HepG2 (cell line): ENCODE results near the gene EPN2. TPM values are rescaled to one million over a fixed set of nuclear protein-coding genes. Genes with fewer than 3 reads are reported as not detected.

Source experiments
- ATAC-seq: fragments of 200-7000 bp; cut with Tn5 transposase; 3 replicates; pipeline ENCODE4 v1.9.1; 2020; ENCODE audit warnings: mild to moderate bottlenecking, moderate library complexity
- BruUV-seq: library from RNA; stranded (reverse); fragments of 400-500 nt; replicated peaks from 2 replicates; lab custom pipeline; 2021; lab: Mats Ljungman, UMichigan
- CTCF ChIA-PET: fragments of 300-600 bp; formaldehyde crosslinking; extraction: SDS; loops from one replicate; lab custom pipeline; 2021; ENCODE audit warnings: low total read pairs, inconsistent platforms, low intra/inter-chr PET ratio; lab: Yijun Ruan, JAX
- POLR2A ChIA-PET: fragments of 350-600 bp; sonication (Branson Sonifier 250); formaldehyde crosslinking; loops from one replicate; lab custom pipeline; 2020; ENCODE audit warnings: antibody characterized with exemption, inconsistent platforms; lab: Yijun Ruan, JAX
- DNase-seq: peaks from one replicate; pipeline ENCODE4 v3.0.0-alpha.2; 2015; ENCODE audit warnings: low spot score
- FAIRE-seq: peaks from 3 replicates; lab custom pipeline; 2011; peaks lifted over from hg19 to GRCh38; lab: Jason Lieb, UNC
- H2AFZ ChIP-seq: one replicate; pipeline ENCODE4 v1.6.1; 2011; ENCODE audit warnings: low read length, inconsistent platforms
- H3K27ac ChIP-seq: fragments of 300-600 bp; 3 replicates; pipeline ENCODE4 v1.8.0; 2011; ENCODE audit warnings: mixed run types, mild to moderate bottlenecking, mixed read lengths, low read length, inconsistent platforms; ENCODE audit not compliant: insufficient read depth; ENCODE audit errors: extremely low read length
- H3K27me3 ChIP-seq, 2 experiments: fragments of 200-600 bp in 1 of 2; 2 replicates in 1 of 2; 3 replicates in 1 of 2; pipeline versions ENCODE4 v1.6.0 to v1.8.0; 2011; ENCODE audit warnings: low read length in 2 of 2, mild to moderate bottlenecking in 2 of 2, moderate library complexity in 2 of 2, inconsistent platforms in 1 of 2; ENCODE audit not compliant: insufficient read depth in 2 of 2, control insufficient read depth in 1 of 2
- H3K36me3 ChIP-seq, 2 experiments: fragments of 200-600 bp in 1 of 2; replicated peaks in 1 of 2; 2 replicates in 1 of 2; 3 replicates in 1 of 2; pipeline versions ENCODE4 v1.5.1 to v1.8.0; 2011; ENCODE audit warnings: low read length in 2 of 2, inconsistent platforms in 1 of 2; ENCODE audit not compliant: insufficient read depth in 2 of 2, control insufficient read depth in 1 of 2
- H3K4me1 ChIP-seq: 2 replicates; pipeline ENCODE4 v1.5.1; 2012; ENCODE audit warnings: low read length, inconsistent platforms; ENCODE audit not compliant: insufficient read depth
- H3K4me2 ChIP-seq: 2 replicates; pipeline ENCODE4 v1.6.0; 2011; ENCODE audit warnings: low read depth, low read length, inconsistent platforms
- H3K4me3 ChIP-seq, 3 experiments: fragments of 200-600 bp in 1 of 3; sonication (generic), shearing (Covaris generic) in 1 of 3; replicated peaks in 1 of 3; 2 replicates each; pipeline ENCODE4 v1.5.1; 2011 to 2016; ENCODE audit warnings: low read length in 3 of 3, inconsistent platforms in 2 of 3, low read depth in 2 of 3, mild to moderate bottlenecking in 2 of 3, control low read depth in 1 of 3, mixed read lengths in 1 of 3; ENCODE audit not compliant: insufficient read depth in 1 of 3
- H3K79me2 ChIP-seq: one replicate; pipeline ENCODE4 v1.6.1; 2011; ENCODE audit warnings: low read length, inconsistent platforms; ENCODE audit not compliant: insufficient read depth
- H3K9ac ChIP-seq: 2 replicates; pipeline ENCODE4 v1.6.0; 2011; ENCODE audit warnings: mild to moderate bottlenecking, low read depth, low read length, inconsistent platforms; ENCODE audit not compliant: insufficient read depth
- H3K9me3 ChIP-seq: 2 replicates; pipeline ENCODE4 v1.5.1; 2012; ENCODE audit warnings: mild to moderate bottlenecking, low read length
- H4K20me1 ChIP-seq: 2 replicates; pipeline ENCODE4 v1.6.0; 2011; ENCODE audit warnings: inconsistent platforms, mild to moderate bottlenecking, low read length, moderate library complexity; ENCODE audit not compliant: insufficient read depth
- ATF4 ChIP-seq, 2 experiments: fragments of 450-650 bp in 1 of 2; sonication (generic) in 1 of 2; formaldehyde crosslinking; IDR thresholded peaks; 2 replicates each; pipeline versions ENCODE4 v1.5.0 to v1.8.0; 2020 to 2022; ENCODE audit warnings: mild to moderate bottlenecking in 1 of 2, missing genetic modification reagents in 1 of 2
- PHF5A ChIP-seq: IDR thresholded peaks from one replicate; pipeline ENCODE4 v1.6.1; 2018; ENCODE audit warnings: low read depth, missing genetic modification reagents; ENCODE audit not compliant: unreplicated experiment
- PRDM15 ChIP-seq: sonication (generic); formaldehyde crosslinking; IDR thresholded peaks from 2 replicates; pipeline ENCODE4 v1.4.0; 2020; ENCODE audit warnings: missing genetic modification reagents
- SOX6 ChIP-seq, 2 experiments: fragments of 450-650 bp in 1 of 2; sonication (generic) in 1 of 2; formaldehyde crosslinking in 1 of 2; IDR thresholded peaks; 2 replicates each; pipeline versions ENCODE4 v1.4.0 to v1.6.1; 2017 to 2020; ENCODE audit warnings: antibody characterized with exemption in 1 of 2, mild to moderate bottlenecking in 1 of 2, missing genetic modification reagents in 1 of 2
- SSRP1 ChIP-seq: IDR thresholded peaks from 2 replicates; pipeline ENCODE4 v1.6.1; 2016; ENCODE audit warnings: control low read depth
- ZBTB25 ChIP-seq: IDR thresholded peaks from 2 replicates; pipeline ENCODE4 v1.6.1; 2018; ENCODE audit warnings: missing genetic modification reagents
- ZBTB38 ChIP-seq: sonication (generic); formaldehyde crosslinking; IDR thresholded peaks from 2 replicates; pipeline ENCODE4 v1.5.1; 2020; ENCODE audit warnings: mild to moderate bottlenecking, missing genetic modification reagents
- ZBTB46 ChIP-seq: sonication (generic); formaldehyde crosslinking; IDR thresholded peaks from 2 replicates; pipeline ENCODE4 v1.4.0; 2020; ENCODE audit warnings: mild to moderate bottlenecking, missing genetic modification reagents, borderline replicate concordance
- ZFX ChIP-seq: sonication (generic); formaldehyde crosslinking; IDR thresholded peaks from 2 replicates; pipeline ENCODE4 v1.4.0; 2020; ENCODE audit warnings: mild to moderate bottlenecking, low read depth, missing genetic modification reagents, moderate library complexity
- ZNF496 ChIP-seq: sonication (generic); formaldehyde crosslinking; IDR thresholded peaks from 2 replicates; pipeline ENCODE4 v1.8.1; 2023; ENCODE audit warnings: mild to moderate bottlenecking, moderate library complexity, missing genetic modification reagents; ENCODE audit not compliant: insufficient replicate concordance
- ZNF776 ChIP-seq: sonication (generic); formaldehyde crosslinking; IDR thresholded peaks from 2 replicates; pipeline ENCODE4 v1.4.0; 2020; ENCODE audit warnings: mild to moderate bottlenecking, missing genetic modification reagents
- ZSCAN25 ChIP-seq: sonication (generic); formaldehyde crosslinking; IDR thresholded peaks from 2 replicates; pipeline ENCODE4 v1.8.0; 2022; ENCODE audit warnings: mild to moderate bottlenecking, missing genetic modification reagents
- WGBS: methylation state at CpG from one replicate; pipeline ENCODE4 v1.1.6; 2017; ENCODE audit warnings: low lambda C conversion rate; 5-methylcytosine and 5-hydroxymethylcytosine counted together
- in situ Hi-C: cut with HindIII; loops from 2 replicates; pipeline ENCODE4 v1.10.0; 2017; ENCODE audit warnings: low pct_unique_long_range_greater_than_20kb; ENCODE audit not compliant: extremely low pct_ligation_motif_present
- intact Hi-C: fragments of 100-400 bp; cut with micrococcal nuclease; formaldehyde crosslinking; loops from one replicate; pipeline ENCODE4 v1.10.0; 2022; ENCODE audit not compliant: unreplicated experiment
- polyA plus RNA-seq, 8 experiments: library from polyadenylated mRNA; depleted of rRNA in 3 of 8; stranded (reverse) in 7 of 8; unstranded in 1 of 8; fragments of >200 nt; fragmentation: Illumina TruSeq in 4 of 8; extraction: Trizol in 4 of 8; gene quantifications; 2 replicates each; pipeline versions ENCODE4 v1.2.1 to v1.2.3, GENCODE V29; 2011 to 2016; ENCODE audit warnings: low read depth in 4 of 8, missing spikeins in 1 of 8, mixed read lengths in 1 of 8; ENCODE audit not compliant: insufficient read depth in 1 of 8
- total RNA-seq, 5 experiments: library from RNA; depleted of rRNA; stranded (reverse); fragments of >200 nt; fragmentation: Illumina TruSeq; extraction: Trizol; gene quantifications; 2 replicates each; pipeline ENCODE4 v1.2.3, GENCODE V29; 2016; ENCODE audit warnings: low read depth in 1 of 5
- TF ChIP-seq, protein P1 (sequence below): sonication (generic); formaldehyde crosslinking; IDR thresholded peaks from 2 replicates; pipeline ENCODE4 v1.4.0; 2020; ENCODE audit warnings: missing genetic modification reagents

The EPN2 gene
- total and polyA plus RNA-seq, 2 of the 13 experiments (the other 11 are each of a cell fraction or from before 2014, with no cell fraction given), result 7.8 to 19.2 TPM

- Histone ChIP-seq H3K4me2 (peak overlapping the region; percentile 66), H3K79me2 (peaks cover 7% of the 10 kb centered on the region), H3K4me1 (peaks cover 82% of the 10 kb centered on the region), H2AFZ (no peak overlapping the region), H3K27ac (peak overlapping the region; percentile 61), H3K9ac (no peak overlapping the region), H3K36me3 (no peaks in the 10 kb centered on the region), H4K20me1 (no peaks in the 10 kb centered on the region), H3K27me3 (no peaks in the 10 kb centered on the region), H3K9me3 (no peaks in the 10 kb centered on the region), H3K4me3 (peak overlapping the region in 2 of 3 experiments; percentile 15 to 35; a peak in 3 of 6 replicates)
- FAIRE-seq (peak; percentile 34), ATAC-seq (peak; percentile 40), DNase-seq (peak; percentile 70)
- intact Hi-C loops (loop anchor here (1.0 kb wide), 1 partner anchor 13 kb away; the partner anchor contains the start of gene MAPK7), in situ Hi-C loops (loop anchor here (5.0 to 10.0 kb wide), 2 partner anchors 82 to 400 kb away; no protein-coding TSS in a partner anchor)
- POLR2A ChIA-PET, result interaction anchor here (0.8 to 2.3 kb wide), 6 partner anchors 13 to 284 kb away, joined by 3 to 51 read pairs (median 4); partner anchors contain the start of genes ALDH3A2, MAPK7 and MFAP4
- BruUV-seq, result no TSS peak
- CTCF ChIA-PET, result no interaction called here
- 35% methylated on average over 6 of the region's 14 CpGs for WGBS
- no peak for TF ChIP-seq ZNF496
- TF ChIP-seq SOX6 (IDR thresholded peaks at IDR 0.05), result no peak
- peak; percentile 33; the same call in 1 of the 2 replicates for TF ChIP-seq SOX6 (CRISPR knock-in tag; IDR thresholded peaks at IDR 0.05)
- TF ChIP-seq ZFX, result peak; percentile 51; the same call in 1 of the 2 replicates
- TF ChIP-seq ZBTB38 (CRISPR knock-in tag), result peak; percentile 62; the same call in 1 of the 2 replicates
- TF ChIP-seq PHF5A (CRISPR knock-in tag), result no peak
- TF ChIP-seq ATF4 (CRISPR knock-in tag; IDR thresholded peaks at IDR 0.05), result no peak
- TF ChIP-seq PRDM15 (CRISPR knock-in tag), result no peak
- TF ChIP-seq, protein P1, sequence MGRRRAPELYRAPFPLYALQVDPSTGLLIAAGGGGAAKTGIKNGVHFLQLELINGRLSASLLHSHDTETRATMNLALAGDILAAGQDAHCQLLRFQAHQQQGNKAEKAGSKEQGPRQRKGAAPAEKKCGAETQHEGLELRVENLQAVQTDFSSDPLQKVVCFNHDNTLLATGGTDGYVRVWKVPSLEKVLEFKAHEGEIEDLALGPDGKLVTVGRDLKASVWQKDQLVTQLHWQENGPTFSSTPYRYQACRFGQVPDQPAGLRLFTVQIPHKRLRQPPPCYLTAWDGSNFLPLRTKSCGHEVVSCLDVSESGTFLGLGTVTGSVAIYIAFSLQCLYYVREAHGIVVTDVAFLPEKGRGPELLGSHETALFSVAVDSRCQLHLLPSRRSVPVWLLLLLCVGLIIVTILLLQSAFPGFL (CRISPR knock-in tag), result no peak
- TF ChIP-seq ZBTB25 (CRISPR knock-in tag), result no peak
- TF ChIP-seq ZSCAN25, result peak; percentile 95
- TF ChIP-seq ZBTB46 (CRISPR knock-in tag), result no peak
- TF ChIP-seq SSRP1 (CRISPR knock-in tag), result no peak
- TF ChIP-seq ZNF776 (CRISPR knock-in tag), result no peak
Observed at GRCh38 chr17:19364699-19365498, 127.7 kb downstream of the EPN2 start.
